NCI-H1092 treated with DMSO at 0.1 percent for 48 hours (cell line): Measurements from ENCODE around the gene CLEC16A.
"Not testable (repeated sequence)": the region's sequence is repeated elsewhere in the genome, so short reads cannot be mapped to it uniquely, and the experiment has no call there.

ENCODE experiments used
- DNase-seq: peaks from one replicate; lab custom pipeline; 2025; lab: John Stamatoyannopoulos, UW

The CLEC16A gene

GRCh38 chr16:11101695-11102522 is 157.5 kb downstream of the CLEC16A start:
- no peak for DNase-seq

- DNase-seq = no peak
These were observed 158.1 kb downstream of the CLEC16A start for GRCh38 chr16:11102523-11102898.

- DNase-seq = not testable (repeated sequence)
These were observed 158.9 kb downstream of the CLEC16A start for GRCh38 chr16:11103301-11103700.

- no peak for DNase-seq
These were observed 160.0 kb downstream of the CLEC16A start for GRCh38 chr16:11104168-11105037.

- no peak for DNase-seq
These were observed 160.9 kb downstream of the CLEC16A start for GRCh38 chr16:11105038-11105903.

- no peak for DNase-seq
These were observed 162.4 kb downstream of the CLEC16A start for GRCh38 chr16:11106726-11107125.

GRCh38 chr16:11107780-11108465 is 163.6 kb downstream of the CLEC16A start:
- no peak for DNase-seq

GRCh38 chr16:11108466-11108805 is 164.1 kb downstream of the CLEC16A start:
- no peak for DNase-seq

- DNase-seq = no peak
These were observed 165.2 kb downstream of the CLEC16A start for GRCh38 chr16:11109566-11109965.

- DNase-seq = no peak
These were observed 166.8 kb downstream of the CLEC16A start for GRCh38 chr16:11111150-11111549.

GRCh38 chr16:11111856-11112634 is 167.7 kb downstream of the CLEC16A start:
- no peak for DNase-seq

- DNase-seq = peak; percentile 72
These were observed 168.5 kb downstream of the CLEC16A start for GRCh38 chr16:11112723-11113348.

- no peak for DNase-seq
These were observed 170.2 kb downstream of the CLEC16A start for GRCh38 chr16:11114366-11115164.

- no peak for DNase-seq
These were observed 173.3 kb downstream of the CLEC16A start for GRCh38 chr16:11117576-11118211.

GRCh38 chr16:11118479-11118878 is 174.1 kb downstream of the CLEC16A start:
- no peak for DNase-seq

GRCh38 chr16:11121083-11121608 is 176.8 kb downstream of the CLEC16A start:
- DNase-seq = no peak

GRCh38 chr16:11121914-11122692 is 177.7 kb downstream of the CLEC16A start:
- DNase-seq = peak; percentile 44

- no peak for DNase-seq
These were observed 179.3 kb downstream of the CLEC16A start for GRCh38 chr16:11123666-11124065.
